NCI-H82 (cell line): Measurements from ENCODE around the gene BSPRY.

Experiments
- DNase-seq: peaks from one replicate; lab custom pipeline; 2025; lab: John Stamatoyannopoulos, UW

BSPRY gene

GRCh38 chr9:113349445-113350094 is at the start of gene BSPRY:
TSS of gene BSPRY (plus strand) at chr9:113349541. CDS start at chr9:113349580, 39 bp downstream.
- DNase-seq: no peak

- peak; percentile 29 for DNase-seq
Measured at GRCh38 chr9:113299800-113300292, 49.5 kb upstream of the BSPRY start.

GRCh38 chr9:113301548-113301947 is 47.8 kb upstream of the BSPRY start:
- DNase-seq: no peak

GRCh38 chr9:113302792-113303418 is 46.4 kb upstream of the BSPRY start, which contains the start of gene RNF183:
TSS of gene RNF183 (minus strand) at chr9:113303376. CDS start at chr9:113298184, 5,192 bp downstream.
- no peak for DNase-seq

- no peak for DNase-seq
Measured at GRCh38 chr9:113306566-113306965, 42.8 kb upstream of the BSPRY start.

GRCh38 chr9:113307396-113307975 is 41.9 kb upstream of the BSPRY start:
- DNase-seq: no peak

- DNase-seq: peak; percentile 57
Measured at GRCh38 chr9:113309204-113309813, 40.0 kb upstream of the BSPRY start.

GRCh38 chr9:113310538-113310937 is 38.8 kb upstream of the BSPRY start:
- DNase-seq: no peak

- DNase-seq: no peak
Measured at GRCh38 chr9:113311961-113312360, 37.4 kb upstream of the BSPRY start.

- peak; percentile 49 for DNase-seq
Measured at GRCh38 chr9:113313261-113313660, 36.1 kb upstream of the BSPRY start.

- DNase-seq: no peak
Measured at GRCh38 chr9:113315231-113315630, 34.1 kb upstream of the BSPRY start.

- no peak for DNase-seq
Measured at GRCh38 chr9:113316030-113316429, 33.3 kb upstream of the BSPRY start.

- DNase-seq: no peak
Measured at GRCh38 chr9:113317777-113318176, 31.6 kb upstream of the BSPRY start.

- no peak for DNase-seq
Measured at GRCh38 chr9:113319054-113319453, 30.3 kb upstream of the BSPRY start.

- DNase-seq: no peak
Measured at GRCh38 chr9:113320051-113320450, 29.3 kb upstream of the BSPRY start.

- no peak for DNase-seq
Measured at GRCh38 chr9:113322671-113323070, 26.7 kb upstream of the BSPRY start.

- DNase-seq: no peak
Measured at GRCh38 chr9:113326230-113326629, 23.1 kb upstream of the BSPRY start.

- no peak for DNase-seq
Measured at GRCh38 chr9:113328045-113328782, 21.1 kb upstream of the BSPRY start.

- no peak for DNase-seq
Measured at GRCh38 chr9:113331780-113332179, 17.6 kb upstream of the BSPRY start.

- no peak for DNase-seq
Measured at GRCh38 chr9:113337714-113338113, 11.6 kb upstream of the BSPRY start.

- peak; percentile 92 for DNase-seq
Measured at GRCh38 chr9:113340011-113340699, 9.2 kb upstream of the BSPRY start, which contains the start of gene WDR31. TSS of gene WDR31 (minus strand) at chr9:113340275. CDS start at chr9:113332022, 8,253 bp downstream.
